H9 (cell line): ENCODE measurements around the gene C14orf132. TPM values are rescaled to one million over a fixed set of nuclear protein-coding genes. Genes with fewer than 3 reads are reported as not detected.

Experiments
- DNase-seq: peaks from one replicate; pipeline ENCODE4 v3.0.0-alpha.2; 2017
- H2AFZ ChIP-seq: one replicate; pipeline ENCODE4 v1.6.1; 2013; ENCODE audit warnings: mild to moderate bottlenecking, low read length, control low read depth, moderate library complexity
- H2AK5ac ChIP-seq: 2 replicates; pipeline ENCODE4 v1.6.1; 2013; ENCODE audit warnings: low read length, control low read depth, mixed read lengths; ENCODE audit not compliant: insufficient read length
- H2BK120ac ChIP-seq: one replicate; pipeline ENCODE4 v1.6.1; 2013; ENCODE audit warnings: low read depth, mild to moderate bottlenecking, low read length, control low read depth, inconsistent platforms; ENCODE audit not compliant: poor library complexity, severe bottlenecking
- H2BK12ac ChIP-seq: 2 replicates; pipeline ENCODE4 v1.6.1; 2013; ENCODE audit warnings: low read length, control low read depth, mixed read lengths, low read depth; ENCODE audit not compliant: insufficient read length
- H2BK15ac ChIP-seq: 2 replicates; pipeline ENCODE4 v1.6.1; 2013; ENCODE audit warnings: low read depth, low read length, control low read depth
- H2BK20ac ChIP-seq: one replicate; pipeline ENCODE4 v1.6.1; 2013; ENCODE audit warnings: low read depth, mild to moderate bottlenecking, low read length, control low read depth, inconsistent platforms; ENCODE audit not compliant: poor library complexity, severe bottlenecking
- H2BK5ac ChIP-seq: 2 replicates; pipeline ENCODE4 v1.6.1; 2013; ENCODE audit warnings: low read length, control low read depth, mixed read lengths; ENCODE audit not compliant: insufficient read length
- H3K14ac ChIP-seq: 2 replicates; pipeline ENCODE4 v1.6.1; 2013; ENCODE audit warnings: low read length, control low read depth; ENCODE audit not compliant: insufficient read depth
- H3K18ac ChIP-seq: 2 replicates; pipeline ENCODE4 v1.6.1; 2013; ENCODE audit warnings: low read depth, mild to moderate bottlenecking, mixed read lengths, low read length, control low read depth; ENCODE audit not compliant: insufficient read length
- H3K23ac ChIP-seq: 2 replicates; pipeline ENCODE4 v1.6.1; 2013; ENCODE audit warnings: low read length, control low read depth, mixed read lengths, low read depth; ENCODE audit not compliant: insufficient read length
- H3K23me2 ChIP-seq: 2 replicates; pipeline ENCODE4 v1.6.1; 2013; ENCODE audit warnings: low read depth, mild to moderate bottlenecking, mixed read lengths, low read length, control low read depth; ENCODE audit not compliant: insufficient read length, poor library complexity, severe bottlenecking
- H3K27ac ChIP-seq: 2 replicates; pipeline ENCODE4 v1.5.1; 2013; ENCODE audit warnings: low read length, control low read depth, mixed read lengths, low read depth; ENCODE audit not compliant: insufficient read length
- H3K27me3 ChIP-seq: 2 replicates; pipeline ENCODE4 v1.6.1; 2013; ENCODE audit warnings: low read length, control low read depth, inconsistent platforms; ENCODE audit not compliant: insufficient read depth
- H3K4ac ChIP-seq: 2 replicates; pipeline ENCODE4 v1.6.1; 2013; ENCODE audit warnings: low read depth, mild to moderate bottlenecking, control low read depth, inconsistent platforms, low read length, moderate library complexity
- H3K4me1 ChIP-seq: 2 replicates; pipeline ENCODE4 v1.6.1; 2013; ENCODE audit warnings: low read length, control low read depth, inconsistent platforms; ENCODE audit not compliant: insufficient read depth
- H3K4me2 ChIP-seq: 2 replicates; pipeline ENCODE4 v1.6.1; 2013; ENCODE audit warnings: low read length, control low read depth, mixed read lengths; ENCODE audit not compliant: insufficient read length, insufficient read depth
- H3K56ac ChIP-seq: 2 replicates; pipeline ENCODE4 v1.6.1; 2013; ENCODE audit warnings: low read depth, mild to moderate bottlenecking, mixed read lengths, low read length, control low read depth; ENCODE audit not compliant: insufficient read length
- H3K79me1 ChIP-seq: 2 replicates; pipeline ENCODE4 v1.6.1; 2013; ENCODE audit warnings: low read depth, mild to moderate bottlenecking, moderate library complexity, low read length, control low read depth, inconsistent platforms; ENCODE audit not compliant: insufficient read depth, poor library complexity, severe bottlenecking
- H3K79me2 ChIP-seq: 2 replicates; pipeline ENCODE4 v1.6.1; 2013; ENCODE audit warnings: low read length, control low read depth, inconsistent platforms; ENCODE audit not compliant: insufficient read depth
- H3K9ac ChIP-seq: 2 replicates; pipeline ENCODE4 v1.6.1; 2013; ENCODE audit warnings: low read length, control low read depth, mixed read lengths; ENCODE audit not compliant: insufficient read length; ENCODE audit errors: extremely low read depth
- H3K9me3 ChIP-seq: one replicate; pipeline ENCODE4 v1.6.1; 2013; ENCODE audit warnings: low read depth, low read length, inconsistent platforms; ENCODE audit not compliant: control insufficient read depth
- H3T11ph ChIP-seq: one replicate; pipeline ENCODE4 v1.6.1; 2013; ENCODE audit warnings: mild to moderate bottlenecking, low read length, control low read depth, inconsistent platforms
- H4K20me1 ChIP-seq: one replicate; pipeline ENCODE4 v1.6.1; 2013; ENCODE audit not compliant: control insufficient read depth, insufficient read length, insufficient read depth
- H4K5ac ChIP-seq: 2 replicates; pipeline ENCODE4 v1.6.1; 2013; ENCODE audit warnings: low read depth, mild to moderate bottlenecking, mixed read lengths, low read length, control low read depth; ENCODE audit not compliant: insufficient read length
- H4K8ac ChIP-seq: replicated peaks from 2 replicates; pipeline ENCODE4 v1.6.1; 2013; ENCODE audit warnings: low read length, control low read depth, mixed read lengths, low read depth; ENCODE audit not compliant: insufficient read length
- H4K91ac ChIP-seq: 2 replicates; pipeline ENCODE4 v1.6.1; 2013; ENCODE audit warnings: low read depth, mild to moderate bottlenecking, moderate library complexity, mixed read lengths, low read length, control low read depth; ENCODE audit not compliant: insufficient read length
- H3K27ac Mint-ChIP-seq, 3 experiments: 2 replicates in 2 of 3; 3 replicates in 1 of 3; pipeline ENCODE4 v1.8.0; 2020 to 2021; ENCODE audit warnings: mixed read lengths in 3 of 3, mild to moderate bottlenecking in 1 of 3, moderate library complexity in 1 of 3
- H3K27me3 Mint-ChIP-seq: 2 replicates; pipeline ENCODE4 v1.8.0; 2021; ENCODE audit warnings: low read depth, mild to moderate bottlenecking, moderate library complexity, mixed read lengths
- H3K36me3 Mint-ChIP-seq, 3 experiments: 2 replicates in 2 of 3; 3 replicates in 1 of 3; pipeline ENCODE4 v1.8.0; 2020 to 2021; ENCODE audit warnings: low read depth in 3 of 3, mixed read lengths in 3 of 3; ENCODE audit not compliant: insufficient read depth in 1 of 3
- H3K4me1 Mint-ChIP-seq, 2 experiments: 2 replicates each; pipeline ENCODE4 v1.8.0; 2020; ENCODE audit warnings: mixed read lengths in 2 of 2
- H3K4me3 Mint-ChIP-seq, 2 experiments: 2 replicates in 1 of 2; 3 replicates in 1 of 2; pipeline ENCODE4 v1.8.0; 2020 to 2021; ENCODE audit warnings: mild to moderate bottlenecking in 2 of 2, mixed read lengths in 2 of 2, moderate library complexity in 1 of 2
- H3K9me3 Mint-ChIP-seq, 2 experiments: 2 replicates in 1 of 2; 3 replicates in 1 of 2; pipeline ENCODE4 v1.8.0; 2020; ENCODE audit warnings: mild to moderate bottlenecking in 2 of 2, mixed read lengths in 2 of 2, moderate library complexity in 1 of 2
- CTCF ChIP-seq: fragments of 200-600 bp; sonication (generic); conservative IDR thresholded peaks from 3 replicates; pipeline ENCODE4 v1.8.0; 2021; ENCODE audit warnings: antibody characterized with exemption, mild to moderate bottlenecking
- total RNA-seq: library from RNA; stranded (reverse); gene quantifications from 2 replicates; pipeline ENCODE4 v1.2.1, GENCODE V29; 2021

Gene C14orf132
- total RNA-seq, 1 experiment from 2014 or later, result 5.7 TPM

- H2BK20ac ChIP-seq, result no peak overlapping the region
- no peak overlapping the region for H3T11ph ChIP-seq
- Mint-ChIP-seq H3K9me3 (peaks cover 0 to 2% of the 10 kb centered on the region in 2 experiments; a peak in 1 of 5 replicates), H3K36me3 (no peaks in the 10 kb centered on the region; a peak in 2 of 7 replicates), H3K4me1 (peaks cover 24 to 41% of the 10 kb centered on the region in 2 experiments), H3K4me3 (no peak overlapping the region), H3K27me3 (no peaks in the 10 kb centered on the region), H3K27ac (no peak overlapping the region)
- no peaks in the 10 kb centered on the region for H3K79me1 ChIP-seq
- H3K79me2 ChIP-seq, result no peaks in the 10 kb centered on the region
- no peak overlapping the region for H2BK120ac ChIP-seq
- H2BK5ac ChIP-seq, result no peak overlapping the region
- no peak overlapping the region for H2BK15ac ChIP-seq
- H4K5ac ChIP-seq, result no peak overlapping the region
- H4K8ac ChIP-seq, result no peak overlapping the region
- H3K27ac ChIP-seq, result no peak overlapping the region
- TF ChIP-seq CTCF, result no peak
- no peak overlapping the region for H2AK5ac ChIP-seq
- H3K9ac ChIP-seq, result no peak overlapping the region
- no peak for DNase-seq
- no peaks in the 10 kb centered on the region for H3K4me1 ChIP-seq
- no peak overlapping the region for H2AFZ ChIP-seq
- H3K23ac ChIP-seq, result no peak overlapping the region
- H3K18ac ChIP-seq, result no peak overlapping the region
- H3K4me2 ChIP-seq, result no peak overlapping the region
- no peak overlapping the region for H3K56ac ChIP-seq
- no peak overlapping the region for H2BK12ac ChIP-seq
- no peak overlapping the region for H3K4ac ChIP-seq
- no peaks in the 10 kb centered on the region for H3K27me3 ChIP-seq
- no peaks in the 10 kb centered on the region for H3K9me3 ChIP-seq
- no peaks in the 10 kb centered on the region for H3K23me2 ChIP-seq
- H3K14ac ChIP-seq, result no peak overlapping the region
- H4K91ac ChIP-seq, result no peak overlapping the region
- no peaks in the 10 kb centered on the region for H4K20me1 ChIP-seq
Measured at GRCh38 chr14:96098999-96099335, 59.8 kb downstream of the C14orf132 start.
